IPS-NIHi11 (cell line): ENCODE data around the gene AFF1.
"Not testable (repeated sequence)": the region's sequence is repeated elsewhere in the genome, so short reads cannot be mapped to it uniquely, and the experiment has no call there.

Source experiments
- DNase-seq: peaks from one replicate; pipeline ENCODE4 v3.0.0; 2012; ENCODE audit warnings: mixed read lengths, low spot score

The AFF1 gene

GRCh38 chr4:87081826-87082225, 147.0 kb downstream of the AFF1 start:
- no peak for DNase-seq

- not testable (repeated sequence) for DNase-seq
Measured at GRCh38 chr4:87085732-87086131, 150.9 kb downstream of the AFF1 start.

GRCh38 chr4:87086143-87086805, 151.5 kb downstream of the AFF1 start:
- no peak for DNase-seq

GRCh38 chr4:87087015-87087414, 152.2 kb downstream of the AFF1 start:
- DNase-seq: no peak

- no peak for DNase-seq
Measured at GRCh38 chr4:87087420-87087819, 152.6 kb downstream of the AFF1 start.

- no peak for DNase-seq
Measured at GRCh38 chr4:87088186-87088585, 153.4 kb downstream of the AFF1 start.

GRCh38 chr4:87089368-87089767, 154.6 kb downstream of the AFF1 start:
- no peak for DNase-seq

GRCh38 chr4:87090305-87090704, 155.5 kb downstream of the AFF1 start:
- DNase-seq: no peak

- DNase-seq: peak; percentile 50
Measured at GRCh38 chr4:87092389-87093141, 157.8 kb downstream of the AFF1 start.

- DNase-seq: peak; percentile 70
Measured at GRCh38 chr4:87093443-87094123, 158.8 kb downstream of the AFF1 start.

GRCh38 chr4:87097075-87097474, 162.3 kb downstream of the AFF1 start:
- DNase-seq: peak; percentile 62

- DNase-seq: no peak
Measured at GRCh38 chr4:87100168-87100567, 165.4 kb downstream of the AFF1 start.

GRCh38 chr4:87101543-87102199, 166.9 kb downstream of the AFF1 start:
- DNase-seq: no peak

- no peak for DNase-seq
Measured at GRCh38 chr4:87103086-87103485, 168.3 kb downstream of the AFF1 start.

- no peak for DNase-seq
Measured at GRCh38 chr4:87103691-87104187, 168.9 kb downstream of the AFF1 start.

GRCh38 chr4:87105101-87105845, 170.5 kb downstream of the AFF1 start:
- DNase-seq: no peak

GRCh38 chr4:87108142-87108546, 173.3 kb downstream of the AFF1 start:
- no peak for DNase-seq

GRCh38 chr4:87109121-87109520, 174.3 kb downstream of the AFF1 start:
- no peak for DNase-seq

- no peak for DNase-seq
Measured at GRCh38 chr4:87109945-87110344, 175.1 kb downstream of the AFF1 start.

GRCh38 chr4:87112063-87112462, 177.3 kb downstream of the AFF1 start:
- DNase-seq: no peak

- DNase-seq: peak; percentile 42
Measured at GRCh38 chr4:87114245-87115062, 179.6 kb downstream of the AFF1 start.
